Activated CD4-positive, alpha-beta memory T cell treated with anti-CD3 and anti-CD28 coated beads for 36 hours (primary cell): ENCODE measurements around the gene KNDC1. TPM values are rescaled to one million over a fixed set of nuclear protein-coding genes. Genes with fewer than 3 reads are reported as not detected.

Experiments used
- CTCF ChIA-PET: fragments of 350-600 bp; sonication (Branson Sonifier 250); formaldehyde crosslinking; loops from one replicate; lab custom pipeline; 2021; ENCODE audit warnings: antibody characterized with exemption, inconsistent platforms; lab: Charles Lee
- POLR2A ChIA-PET: fragments of 350-600 bp; sonication (Branson Sonifier 250); formaldehyde crosslinking; loops from one replicate; lab custom pipeline; 2021; ENCODE audit warnings: antibody characterized with exemption; lab: Charles Lee
- DNase-seq: peaks from one replicate; pipeline ENCODE4 v3.0.0-alpha.2; 2020
- H3K27ac Mint-ChIP-seq: one replicate; pipeline ENCODE4 v1.8.0; 2021; ENCODE audit warnings: mixed read lengths
- H3K27me3 Mint-ChIP-seq: one replicate; pipeline ENCODE4 v1.8.0; 2021; ENCODE audit warnings: mixed read lengths
- H3K36me3 Mint-ChIP-seq: one replicate; pipeline ENCODE4 v1.8.0; 2021; ENCODE audit warnings: mixed read lengths
- H3K4me1 Mint-ChIP-seq: one replicate; pipeline ENCODE4 v1.8.0; 2021; ENCODE audit warnings: low read depth, mixed read lengths
- H3K4me3 Mint-ChIP-seq: one replicate; pipeline ENCODE4 v1.8.0; 2021; ENCODE audit warnings: mild to moderate bottlenecking, mixed read lengths
- H3K9me3 Mint-ChIP-seq: one replicate; pipeline ENCODE4 v1.8.0; 2021; ENCODE audit warnings: mixed read lengths
- intact Hi-C: fragments of 100-400 bp; cut with micrococcal nuclease; formaldehyde crosslinking; loops from one replicate; pipeline ENCODE4 v1.15.1; 2023
- total RNA-seq, 2 experiments: library from RNA; stranded (reverse); gene quantifications; one replicate each; pipeline ENCODE4 v1.2.3, GENCODE V29; 2021

Gene KNDC1
- total RNA-seq, 2 experiments from 2014 or later: 0.17 to 0.70 TPM

GRCh38 chr10:133128126-133129070, 31.6 kb upstream of the KNDC1 start:
- Mint-ChIP-seq H3K27ac (no peak overlapping the region), H3K27me3 (peaks cover 14% of the 10 kb centered on the region), H3K4me3 (no peak overlapping the region), H3K9me3 (no peaks in the 10 kb centered on the region), H3K36me3 (no peaks in the 10 kb centered on the region), H3K4me1 (peaks cover 4% of the 10 kb centered on the region)
- ChIA-PET CTCF (interaction anchor here (0.9 kb wide), 1 partner anchor 191 kb away, joined by 3 read pairs; no protein-coding TSS in a partner anchor), POLR2A (no interaction called here)
- DNase-seq: no peak
- intact Hi-C loops: no loop called here

- ChIA-PET CTCF (no interaction called here), POLR2A (no interaction called here)
- Mint-ChIP-seq H3K4me3 (no peak overlapping the region), H3K9me3 (no peaks in the 10 kb centered on the region), H3K27ac (no peak overlapping the region), H3K36me3 (no peaks in the 10 kb centered on the region), H3K27me3 (peaks cover 11% of the 10 kb centered on the region), H3K4me1 (peaks cover 4% of the 10 kb centered on the region)
- intact Hi-C loops: no loop called here
- no peak for DNase-seq
Observed at GRCh38 chr10:133129071-133129858, 30.8 kb upstream of the KNDC1 start.

GRCh38 chr10:133129859-133130495, 30.0 kb upstream of the KNDC1 start:
- peaks cover 2% of the 10 kb centered on the region for H3K4me1 Mint-ChIP-seq
- H3K36me3 Mint-ChIP-seq: no peaks in the 10 kb centered on the region
- peak; percentile 2 for DNase-seq
- H3K9me3 Mint-ChIP-seq: no peaks in the 10 kb centered on the region
- POLR2A ChIA-PET: no interaction called here
- H3K4me3 Mint-ChIP-seq: no peak overlapping the region
- peaks cover 9% of the 10 kb centered on the region for H3K27me3 Mint-ChIP-seq
- H3K27ac Mint-ChIP-seq: no peak overlapping the region
- intact Hi-C loops: no loop called here
- CTCF ChIA-PET: no interaction called here

- H3K36me3 Mint-ChIP-seq: no peaks in the 10 kb centered on the region
- ChIA-PET CTCF (no interaction called here), POLR2A (no interaction called here)
- intact Hi-C loops: no loop called here
- DNase-seq: no peak
- H3K4me1 Mint-ChIP-seq: no peaks in the 10 kb centered on the region
- no peak overlapping the region for H3K4me3 Mint-ChIP-seq
- H3K27me3 Mint-ChIP-seq: peaks cover 6% of the 10 kb centered on the region
- H3K27ac Mint-ChIP-seq: no peak overlapping the region
- no peaks in the 10 kb centered on the region for H3K9me3 Mint-ChIP-seq
Observed at GRCh38 chr10:133130602-133131001, 29.4 kb upstream of the KNDC1 start.

- ChIA-PET CTCF (no interaction called here), POLR2A (no interaction called here)
- intact Hi-C loops: no loop called here
- Mint-ChIP-seq H3K4me3 (no peak overlapping the region), H3K4me1 (no peaks in the 10 kb centered on the region), H3K27me3 (peaks cover 1% of the 10 kb centered on the region), H3K27ac (no peak overlapping the region), H3K36me3 (no peaks in the 10 kb centered on the region), H3K9me3 (no peaks in the 10 kb centered on the region)
- DNase-seq: peak; percentile 6
Observed at GRCh38 chr10:133131053-133131452, 29.0 kb upstream of the KNDC1 start.

GRCh38 chr10:133131734-133132472, 28.1 kb upstream of the KNDC1 start:
- intact Hi-C loops: no loop called here
- no peaks in the 10 kb centered on the region for H3K4me1 Mint-ChIP-seq
- H3K27me3 Mint-ChIP-seq: no peaks in the 10 kb centered on the region
- no peaks in the 10 kb centered on the region for H3K9me3 Mint-ChIP-seq
- no peaks in the 10 kb centered on the region for H3K36me3 Mint-ChIP-seq
- no peak overlapping the region for H3K27ac Mint-ChIP-seq
- DNase-seq: peak; percentile 4
- ChIA-PET POLR2A (no interaction called here), CTCF (no interaction called here)
- H3K4me3 Mint-ChIP-seq: no peak overlapping the region

GRCh38 chr10:133132473-133133291, 27.3 kb upstream of the KNDC1 start:
- DNase-seq: peak; percentile 5
- Mint-ChIP-seq H3K36me3 (no peaks in the 10 kb centered on the region), H3K9me3 (no peaks in the 10 kb centered on the region), H3K27me3 (no peaks in the 10 kb centered on the region), H3K4me3 (no peak overlapping the region), H3K27ac (no peak overlapping the region), H3K4me1 (no peaks in the 10 kb centered on the region)
- CTCF ChIA-PET: no interaction called here
- POLR2A ChIA-PET: no interaction called here
- intact Hi-C loops: no loop called here

- POLR2A ChIA-PET: no interaction called here
- Mint-ChIP-seq H3K4me3 (no peak overlapping the region), H3K9me3 (no peaks in the 10 kb centered on the region), H3K4me1 (no peaks in the 10 kb centered on the region), H3K27ac (no peak overlapping the region), H3K36me3 (no peaks in the 10 kb centered on the region), H3K27me3 (no peaks in the 10 kb centered on the region)
- intact Hi-C loops: no loop called here
- peak; percentile 3 for DNase-seq
- CTCF ChIA-PET: no interaction called here
Observed at GRCh38 chr10:133133471-133134231, 26.4 kb upstream of the KNDC1 start.

GRCh38 chr10:133134411-133135115, 25.5 kb upstream of the KNDC1 start:
- Mint-ChIP-seq H3K4me1 (no peaks in the 10 kb centered on the region), H3K27ac (no peak overlapping the region), H3K36me3 (no peaks in the 10 kb centered on the region), H3K27me3 (no peaks in the 10 kb centered on the region), H3K4me3 (no peak overlapping the region), H3K9me3 (no peaks in the 10 kb centered on the region)
- intact Hi-C loops: no loop called here
- ChIA-PET CTCF (no interaction called here), POLR2A (no interaction called here)
- DNase-seq: peak; percentile 7

- CTCF ChIA-PET: no interaction called here
- Mint-ChIP-seq H3K27me3 (no peaks in the 10 kb centered on the region), H3K27ac (no peak overlapping the region), H3K9me3 (no peaks in the 10 kb centered on the region), H3K4me3 (no peak overlapping the region), H3K4me1 (no peaks in the 10 kb centered on the region), H3K36me3 (no peaks in the 10 kb centered on the region)
- DNase-seq: peak; percentile 3
- intact Hi-C loops: no loop called here
- POLR2A ChIA-PET: no interaction called here
Observed at GRCh38 chr10:133135116-133135465, 24.9 kb upstream of the KNDC1 start.
